Activated T-helper 1 cell treated with anti-CD3 and anti-CD28 coated beads, Interleukin-12 subunit alpha, Interleukin-12 subunit beta, Interleukin-2, Interleukin-4 antibody, amounts not matched to agents 30 ng/mL and 10 ng/mL and 1 ng/mL, durations not matched to agents 14 hours and 24 hours and 36 hours (primary cell): ENCODE measurements around the gene ZNF195. TPM values are rescaled to one million over a fixed set of nuclear protein-coding genes. Genes with fewer than 3 reads are reported as not detected.
A peak's percentile ranks its signal among the peaks of the same experiment; 100 is the strongest.
"Not testable (repeated sequence)": the region's sequence is repeated elsewhere in the genome, so short reads cannot be mapped to it uniquely, and the experiment has no call there.

Experiments used
- DNase-seq: peaks from one replicate; pipeline ENCODE4 v3.0.0; 2021; ENCODE audit warnings: low spot score
- H3K27ac Mint-ChIP-seq: one replicate; pipeline ENCODE4 v1.8.0; 2021; ENCODE audit warnings: mild to moderate bottlenecking, mixed read lengths
- H3K27me3 Mint-ChIP-seq: one replicate; pipeline ENCODE4 v1.8.0; 2022; ENCODE audit warnings: mild to moderate bottlenecking, moderate library complexity, mixed read lengths; ENCODE audit not compliant: insufficient read depth
- H3K36me3 Mint-ChIP-seq: one replicate; pipeline ENCODE4 v1.8.0; 2021; ENCODE audit warnings: low read depth, mixed read lengths
- H3K4me1 Mint-ChIP-seq: one replicate; pipeline ENCODE4 v1.8.0; 2021; ENCODE audit warnings: low read depth, mixed read lengths
- H3K4me3 Mint-ChIP-seq: one replicate; pipeline ENCODE4 v1.8.0; 2021; ENCODE audit warnings: mild to moderate bottlenecking, moderate library complexity, mixed read lengths
- H3K9me3 Mint-ChIP-seq: one replicate; pipeline ENCODE4 v1.8.0; 2021; ENCODE audit warnings: mixed read lengths
- intact Hi-C: fragments of 100-400 bp; cut with micrococcal nuclease; formaldehyde crosslinking; loops from one replicate; pipeline ENCODE4 v1.15.1; 2024
- total RNA-seq: library from RNA; stranded (reverse); gene quantifications from 2 replicates; pipeline ENCODE4 v1.2.3, GENCODE V29; 2022

Gene ZNF195
- total RNA-seq, 1 donor from 2014 or later, result 42.8 TPM

GRCh38 chr11:3413666-3414065 is 34.7 kb upstream of the ZNF195 start:
- H3K27ac Mint-ChIP-seq, DNase-seq, H3K4me3 Mint-ChIP-seq, H3K4me1 Mint-ChIP-seq, H3K36me3 Mint-ChIP-seq, intact Hi-C loops, H3K27me3 Mint-ChIP-seq, H3K9me3 Mint-ChIP-seq: not testable (repeated sequence)

- Mint-ChIP-seq H3K27me3 (no peaks in the 10 kb centered on the region), H3K36me3 (no peaks in the 10 kb centered on the region), H3K27ac (no peak overlapping the region), H3K4me3 (no peak overlapping the region), H3K9me3 (no peaks in the 10 kb centered on the region), H3K4me1 (no peaks in the 10 kb centered on the region)
- intact Hi-C loops, result no loop called here
- DNase-seq, result no peak
Observed at GRCh38 chr11:3412837-3413236, 33.9 kb upstream of the ZNF195 start.

DNA sequence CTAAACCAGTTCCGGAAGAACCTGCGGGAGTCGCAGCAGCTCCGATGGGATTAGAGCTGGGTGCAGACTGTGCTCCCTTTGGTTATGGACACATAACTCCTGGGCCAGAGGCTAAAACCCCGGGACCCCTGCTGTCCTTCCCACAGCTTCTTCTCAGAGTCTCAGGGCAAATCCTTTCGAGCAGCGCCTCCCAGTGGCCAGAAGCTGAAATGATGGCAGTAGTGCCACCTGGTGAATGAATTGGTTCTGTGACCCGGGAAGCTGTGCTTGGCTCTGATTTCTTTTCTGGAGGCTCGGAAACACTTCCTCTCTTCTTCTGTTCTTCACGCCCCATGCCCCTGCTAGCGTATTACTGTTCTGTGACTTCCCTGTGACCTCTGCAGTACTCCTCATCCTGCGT is 29.8 kb upstream of the ZNF195 start:
- not testable (repeated sequence) for H3K4me3 Mint-ChIP-seq, H3K27ac Mint-ChIP-seq, H3K27me3 Mint-ChIP-seq, H3K4me1 Mint-ChIP-seq, H3K36me3 Mint-ChIP-seq, H3K9me3 Mint-ChIP-seq
- intact Hi-C loops, result loop anchor here (5.0 kb wide), 1 partner anchor 66 kb away; no protein-coding TSS in a partner anchor
- peak; percentile 56 for DNase-seq

GRCh38 chr11:3408058-3408605 is 29.2 kb upstream of the ZNF195 start:
- not testable (repeated sequence) for H3K4me1 Mint-ChIP-seq, H3K27ac Mint-ChIP-seq
- intact Hi-C loops, result loop anchor here (5.0 kb wide), 1 partner anchor 66 kb away; no protein-coding TSS in a partner anchor

GRCh38 chr11:3406937-3407336 is 28.0 kb upstream of the ZNF195 start:
- not testable (repeated sequence) for H3K4me3 Mint-ChIP-seq, DNase-seq, H3K9me3 Mint-ChIP-seq, H3K36me3 Mint-ChIP-seq, H3K27me3 Mint-ChIP-seq, H3K27ac Mint-ChIP-seq, H3K4me1 Mint-ChIP-seq
- intact Hi-C loops, result loop anchor here (5.0 kb wide), 1 partner anchor 65 kb away; no protein-coding TSS in a partner anchor

More at GRCh38 chr11:3408058-3408605, 29.2 kb upstream of the ZNF195 start:
- not testable (repeated sequence) for H3K36me3 Mint-ChIP-seq, H3K27me3 Mint-ChIP-seq, H3K4me3 Mint-ChIP-seq, H3K9me3 Mint-ChIP-seq, DNase-seq

DNA sequence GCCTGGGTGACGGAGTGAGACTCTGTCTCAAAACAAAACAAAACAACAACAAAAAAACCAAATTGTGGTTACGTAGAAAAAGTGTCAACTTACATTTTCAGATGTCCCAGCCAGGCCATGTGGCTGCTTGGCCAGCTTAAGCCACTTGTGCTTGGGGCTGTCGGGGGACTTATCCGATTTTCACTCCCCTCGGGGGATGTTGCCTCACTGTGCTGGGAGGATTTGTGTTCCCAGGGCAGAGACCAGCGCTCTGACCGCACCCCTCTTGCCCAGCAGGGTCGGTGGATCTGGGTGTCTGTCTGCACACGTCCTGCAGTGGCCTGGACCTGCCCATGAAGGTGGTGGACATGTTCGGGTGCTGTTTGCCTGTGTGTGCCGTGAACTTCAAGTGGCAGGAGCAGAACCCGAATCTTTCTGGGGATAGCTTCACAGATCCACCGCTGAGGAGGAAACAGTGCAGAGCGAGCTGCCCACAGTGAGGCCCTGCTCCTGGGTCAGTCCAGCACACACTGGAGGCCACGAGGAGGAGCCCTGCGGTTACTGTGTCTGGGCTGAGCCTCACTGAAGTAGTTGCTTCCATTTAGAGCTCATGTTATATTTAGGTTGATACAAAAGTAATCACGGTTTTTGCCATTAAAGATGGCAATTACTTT is 27.4 kb upstream of the ZNF195 start:
- not testable (repeated sequence) for H3K27ac Mint-ChIP-seq, H3K4me3 Mint-ChIP-seq, H3K4me1 Mint-ChIP-seq, H3K36me3 Mint-ChIP-seq, H3K9me3 Mint-ChIP-seq, H3K27me3 Mint-ChIP-seq, DNase-seq
- intact Hi-C loops, result loop anchor here (5.0 kb wide), 1 partner anchor 64 kb away; no protein-coding TSS in a partner anchor

DNA sequence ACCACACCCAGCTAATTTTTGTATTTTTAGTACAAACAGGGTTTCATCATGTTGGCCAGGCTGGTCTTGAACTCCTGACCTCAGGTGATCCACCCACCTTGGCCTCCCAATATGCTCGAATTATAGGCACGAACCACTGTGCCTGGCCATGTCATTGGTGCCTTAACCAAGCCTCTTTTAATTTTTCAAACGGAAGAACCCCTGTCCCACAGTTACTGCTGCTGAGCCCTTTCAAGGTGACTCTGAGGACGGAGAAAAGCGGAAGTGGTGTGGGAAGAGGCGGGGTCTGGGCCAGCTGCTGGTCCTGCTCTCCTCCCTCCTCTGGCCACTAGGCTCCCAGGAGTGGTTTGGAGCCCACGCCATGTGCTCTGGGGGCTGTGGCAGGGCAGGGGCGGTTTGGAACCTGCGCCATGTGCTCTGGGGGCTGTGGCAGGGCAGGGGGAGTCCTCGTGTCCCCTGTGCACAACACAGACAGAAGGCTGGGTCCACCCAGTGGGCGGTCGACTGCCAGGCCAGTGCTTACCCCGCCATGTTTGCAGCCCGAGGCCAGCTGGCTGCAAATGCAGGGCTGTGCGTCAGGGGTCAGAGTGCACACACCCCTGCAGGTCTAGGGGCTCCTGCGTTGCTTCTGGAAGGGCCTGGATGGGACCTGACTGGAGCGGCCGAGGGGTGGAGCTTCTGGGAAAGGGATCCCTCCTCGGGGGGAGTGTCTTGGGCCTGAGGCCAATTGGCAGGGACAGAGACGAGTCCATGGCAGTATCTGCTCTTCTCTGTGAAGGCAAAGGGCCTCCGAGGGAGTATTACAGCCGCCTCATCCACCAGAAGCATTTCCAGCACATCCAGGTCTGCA is 25.4 kb upstream of the ZNF195 start:
- DNase-seq, H3K4me3 Mint-ChIP-seq, H3K27ac Mint-ChIP-seq, H3K27me3 Mint-ChIP-seq, H3K9me3 Mint-ChIP-seq, H3K36me3 Mint-ChIP-seq, H3K4me1 Mint-ChIP-seq, intact Hi-C loops: not testable (repeated sequence)

GRCh38 chr11:3402861-3403250 is 23.9 kb upstream of the ZNF195 start:
- intact Hi-C loops, H3K27ac Mint-ChIP-seq, H3K36me3 Mint-ChIP-seq, H3K27me3 Mint-ChIP-seq, DNase-seq, H3K9me3 Mint-ChIP-seq, H3K4me3 Mint-ChIP-seq, H3K4me1 Mint-ChIP-seq: not testable (repeated sequence)

GRCh38 chr11:3402181-3402860 is 23.4 kb upstream of the ZNF195 start:
- intact Hi-C loops, H3K27ac Mint-ChIP-seq, H3K27me3 Mint-ChIP-seq, H3K4me1 Mint-ChIP-seq, H3K36me3 Mint-ChIP-seq, H3K4me3 Mint-ChIP-seq, DNase-seq, H3K9me3 Mint-ChIP-seq: not testable (repeated sequence)

DNA sequence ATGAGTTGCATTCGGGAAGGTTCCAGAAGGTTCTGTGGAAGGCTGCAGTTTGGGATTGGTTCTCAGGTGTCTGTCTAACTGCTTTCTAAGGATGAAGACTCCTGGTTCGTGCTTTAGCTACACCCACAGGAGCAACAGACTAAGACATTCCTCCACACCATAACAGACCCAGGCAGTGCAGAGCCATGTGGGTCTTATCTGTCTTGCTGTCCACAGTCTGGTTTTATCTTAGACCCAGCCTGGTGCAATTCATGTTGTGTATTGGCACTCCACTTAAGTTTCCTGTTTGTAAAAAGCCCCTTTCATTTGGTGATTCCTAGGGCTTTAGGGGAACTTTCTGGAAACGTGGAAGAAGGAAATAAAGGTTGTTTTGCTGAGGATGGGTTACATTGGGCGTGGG is 22.1 kb upstream of the ZNF195 start:
- H3K36me3 Mint-ChIP-seq, H3K4me1 Mint-ChIP-seq, H3K4me3 Mint-ChIP-seq, H3K27ac Mint-ChIP-seq, DNase-seq, intact Hi-C loops, H3K9me3 Mint-ChIP-seq, H3K27me3 Mint-ChIP-seq: not testable (repeated sequence)

DNA sequence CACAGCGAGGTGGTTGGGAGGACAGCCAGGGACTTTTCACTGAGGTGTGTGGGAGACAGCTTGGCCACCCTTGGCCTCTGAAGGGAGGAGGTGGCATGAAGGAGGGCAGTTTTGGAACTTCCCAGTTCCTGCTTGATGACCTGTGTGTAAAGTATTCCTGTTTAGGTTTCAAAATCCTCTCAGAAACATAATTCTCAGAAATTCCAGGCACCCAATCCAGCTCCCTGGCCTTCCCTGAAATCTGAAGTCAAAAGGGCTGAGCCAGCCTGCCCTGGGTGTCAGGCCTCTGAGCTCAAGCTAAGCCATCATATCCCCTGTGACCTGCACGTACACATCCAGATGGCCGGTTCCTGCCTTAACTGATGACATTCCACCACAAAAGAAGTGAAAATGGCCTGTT is 19.6 kb upstream of the ZNF195 start:
- H3K27me3 Mint-ChIP-seq, H3K4me3 Mint-ChIP-seq, H3K4me1 Mint-ChIP-seq, H3K9me3 Mint-ChIP-seq, DNase-seq, H3K36me3 Mint-ChIP-seq, intact Hi-C loops, H3K27ac Mint-ChIP-seq: not testable (repeated sequence)

GRCh38 chr11:3398106-3398505 is 19.2 kb upstream of the ZNF195 start:
- H3K4me1 Mint-ChIP-seq, DNase-seq, H3K27me3 Mint-ChIP-seq, intact Hi-C loops, H3K4me3 Mint-ChIP-seq, H3K36me3 Mint-ChIP-seq, H3K27ac Mint-ChIP-seq, H3K9me3 Mint-ChIP-seq: not testable (repeated sequence)

GRCh38 chr11:3397210-3397609 is 18.3 kb upstream of the ZNF195 start:
- H3K4me3 Mint-ChIP-seq, H3K27ac Mint-ChIP-seq, DNase-seq, H3K4me1 Mint-ChIP-seq, intact Hi-C loops, H3K9me3 Mint-ChIP-seq, H3K36me3 Mint-ChIP-seq, H3K27me3 Mint-ChIP-seq: not testable (repeated sequence)
